ENCODE measurements around the gene NBPF9. TPM values are rescaled to one million over a fixed set of nuclear protein-coding genes. Genes with fewer than 3 reads are reported as not detected.

Gene NBPF9, protein sequence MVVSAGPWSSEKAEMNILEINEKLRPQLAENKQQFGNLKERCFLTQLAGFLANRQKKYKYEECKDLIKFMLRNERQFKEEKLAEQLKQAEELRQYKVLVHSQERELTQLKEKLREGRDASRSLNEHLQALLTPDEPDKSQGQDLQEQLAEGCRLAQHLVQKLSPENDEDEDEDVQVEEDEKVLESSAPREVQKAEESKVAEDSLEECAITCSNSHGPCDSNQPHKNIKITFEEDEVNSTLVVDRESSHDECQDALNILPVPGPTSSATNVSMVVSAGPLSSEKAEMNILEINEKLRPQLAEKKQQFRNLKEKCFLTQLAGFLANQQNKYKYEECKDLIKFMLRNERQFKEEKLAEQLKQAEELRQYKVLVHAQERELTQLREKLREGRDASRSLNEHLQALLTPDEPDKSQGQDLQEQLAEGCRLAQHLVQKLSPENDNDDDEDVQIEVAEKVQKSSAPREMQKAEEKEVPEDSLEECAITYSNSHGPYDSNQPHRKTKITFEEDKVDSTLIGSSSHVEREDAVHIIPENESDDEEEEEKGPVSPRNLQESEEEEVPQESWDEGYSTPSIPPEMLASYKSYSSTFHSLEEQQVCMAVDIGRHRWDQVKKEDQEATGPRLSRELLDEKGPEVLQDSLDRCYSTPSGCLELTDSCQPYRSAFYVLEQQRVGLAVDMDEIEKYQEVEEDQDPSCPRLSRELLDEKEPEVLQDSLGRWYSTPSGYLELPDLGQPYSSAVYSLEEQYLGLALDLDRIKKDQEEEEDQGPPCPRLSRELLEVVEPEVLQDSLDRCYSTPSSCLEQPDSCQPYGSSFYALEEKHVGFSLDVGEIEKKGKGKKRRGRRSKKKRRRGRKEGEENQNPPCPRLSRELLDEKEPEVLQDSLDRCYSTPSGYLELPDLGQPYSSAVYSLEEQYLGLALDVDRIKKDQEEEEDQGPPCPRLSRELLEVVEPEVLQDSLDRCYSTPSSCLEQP (N-terminal part only)
- total RNA-seq (2022; extraction: Qiagen RNA extraction; ENCODE audit: low read depth), result 14.7 to 17.4 TPM (median 15.5 TPM) in 5 replicates

DNA sequence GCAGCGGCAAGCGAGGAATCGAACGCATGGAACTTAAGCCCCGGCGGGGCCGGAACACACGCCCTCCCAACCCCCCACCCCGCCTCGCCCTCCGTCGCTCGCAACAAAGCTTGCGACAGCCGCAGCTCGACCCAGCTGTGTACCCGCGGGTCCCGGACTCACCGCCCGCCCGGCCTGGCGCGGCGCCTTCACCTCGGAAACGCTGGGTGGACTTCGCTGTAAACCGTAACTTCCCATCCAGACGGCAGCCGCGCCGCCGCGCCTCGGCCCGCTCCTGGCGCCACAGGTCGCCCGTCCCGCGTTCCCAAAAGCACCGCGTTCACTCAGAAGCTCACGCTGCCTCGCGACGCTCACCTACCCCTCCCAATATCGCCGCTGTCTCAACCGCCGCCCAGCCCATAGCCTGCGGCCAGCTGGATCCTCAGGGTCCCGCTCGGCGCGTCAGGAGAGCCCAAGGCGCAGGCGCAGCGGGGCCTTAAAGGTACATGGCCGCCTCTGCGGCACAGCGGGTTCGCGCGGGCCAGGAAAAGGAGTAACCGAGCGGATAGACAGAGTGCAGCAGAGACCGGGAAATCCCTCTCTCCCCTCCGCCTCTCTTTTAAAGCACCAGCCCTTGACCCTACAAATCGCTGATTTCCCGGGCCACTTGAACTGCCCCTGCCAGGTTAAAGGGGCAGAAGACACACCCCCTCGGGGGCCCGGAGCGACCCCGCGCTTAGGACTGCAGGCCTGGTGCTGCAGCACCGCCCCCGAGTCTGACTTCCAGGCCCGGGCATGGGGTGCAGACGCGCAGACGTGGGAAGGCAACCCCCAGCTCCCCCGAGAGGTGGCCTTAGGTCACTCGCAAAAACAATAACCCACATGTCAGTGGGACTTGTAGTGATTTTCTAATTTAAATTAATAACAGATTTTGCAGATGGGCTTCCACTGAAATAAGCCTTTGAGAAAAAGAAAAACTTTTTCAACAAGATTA is at the start of gene NBPF9:
NBPF9 (minus strand) TSS at position 443 of the 973 bp plus-strand sequence. CDS start 21,412 bp downstream, outside the sequence.

